A549 treated with AZD9567 at 1 μM for 4 hours (cell line): ENCODE data around the gene NDUFS5. TPM values are rescaled to one million over a fixed set of nuclear protein-coding genes. Genes with fewer than 3 reads are reported as not detected.

ENCODE experiments used
- total RNA-seq: library from RNA; stranded (reverse); fragments of 200-300 nt; extraction: Qiagen RNA extraction; gene quantifications from 5 replicates; pipeline ENCODE4 v1.2.3, GENCODE V29; 2022; ENCODE audit not compliant: insufficient read depth

NDUFS5 gene
- total RNA-seq = 411 to 476 TPM (median 419 TPM) in 5 replicates

GRCh38 chr1:39026051-39026865 lies at the start of gene NDUFS5:
Gene NDUFS5, plus strand, starts transcription at chr1:39026350. Its CDS starts 2,375 bp downstream, at chr1:39028725.

GRCh38 chr1:38990738-38991637 lies 35.2 kb upstream of the NDUFS5 start, which contains the start of gene AKIRIN1:
Gene AKIRIN1, plus strand, starts transcription at chr1:38991276. Its CDS starts 105 bp downstream, at chr1:38991381.

Other genes with a start within 250 kb of the NDUFS5 start
- 28.3 to 39.6 TPM (median 30.0 TPM) in 5 replicates for gene RRAGC, start 166.6 kb upstream of the NDUFS5 start, total RNA-seq
- 16.5 to 26.7 TPM (median 23.2 TPM) in 5 replicates for gene MYCBP, start 153.0 kb upstream of the NDUFS5 start, total RNA-seq
- gene GJA9, start 144.8 kb upstream of the NDUFS5 start, total RNA-seq = not detected in 5 replicates
- 1.8 to 3.8 TPM (median 2.7 TPM) in 5 replicates for gene RHBDL2, start 84.5 kb upstream of the NDUFS5 start, total RNA-seq
- 41.6 to 46.7 TPM (median 44.2 TPM) in 5 replicates for gene AKIRIN1, start 35.1 kb upstream of the NDUFS5 start, total RNA-seq
- gene MACF1, start 178.3 kb downstream of the NDUFS5 start, total RNA-seq = 34.5 to 38.6 TPM (median 36.8 TPM) in 5 replicates